Measurements from ENCODE around the gene TNRC6C.

DNA sequence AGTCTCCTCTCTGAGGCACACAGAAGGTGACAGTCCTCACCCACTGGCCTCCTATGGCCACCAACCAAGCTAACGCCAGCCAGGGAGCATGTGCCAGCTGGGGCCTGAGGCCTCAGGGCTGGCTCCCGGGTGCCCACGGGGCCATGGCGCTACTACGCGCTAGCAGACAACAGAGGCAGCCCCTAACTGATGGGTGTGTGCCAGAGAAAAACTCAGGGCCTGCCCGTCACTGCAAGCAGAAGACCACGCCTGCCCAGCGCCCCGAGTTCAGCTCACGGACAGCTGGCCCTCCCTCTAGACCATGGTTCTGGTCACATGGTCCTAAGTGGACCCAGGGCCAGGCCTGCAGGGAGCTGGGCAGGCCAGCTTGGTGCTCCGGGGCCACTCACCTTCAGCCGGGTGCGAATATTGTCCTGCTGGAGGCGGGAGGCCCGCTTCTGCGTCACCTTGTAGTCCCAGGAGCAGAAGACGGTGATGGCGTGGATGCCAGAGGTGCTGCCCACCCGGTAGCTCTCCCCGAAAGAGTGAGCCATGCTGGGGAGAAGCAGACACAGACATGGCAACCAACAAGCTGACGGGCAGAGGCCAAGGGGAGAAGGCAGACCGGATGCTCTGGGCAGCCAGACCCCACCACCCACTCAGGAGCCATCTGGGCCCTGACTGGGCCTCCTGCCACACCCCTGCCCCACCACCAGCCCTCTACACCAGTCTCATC, 163.9 kb downstream of the TNRC6C start:
- TF ChIP-seq POLR2A (IDR thresholded peaks at IDR 0.05; ENCODE audit: low read length) (no peak), GATA1 (IDR thresholded peaks at IDR 0.05; ENCODE audit: low read depth, low read length) (no peak)

Measured in erythroblast (primary cell).